Endothelial cell (in vitro differentiated cells): ENCODE results near the gene ATE1. TPM values are rescaled to one million over a fixed set of nuclear protein-coding genes. Genes with fewer than 3 reads are reported as not detected.

Experiments used
- DNase-seq: peaks from one replicate; pipeline ENCODE4 v3.0.0; 2021; ENCODE audit warnings: low spot score
- H3K27ac Mint-ChIP-seq: one replicate; pipeline ENCODE4 v1.8.0; 2021; ENCODE audit warnings: mixed read lengths, inconsistent platforms; ENCODE audit not compliant: unreplicated experiment
- H3K27me3 Mint-ChIP-seq: one replicate; pipeline ENCODE4 v1.8.0; 2021; ENCODE audit warnings: mild to moderate bottlenecking, moderate library complexity, mixed read lengths, inconsistent platforms; ENCODE audit not compliant: unreplicated experiment
- H3K36me3 Mint-ChIP-seq: one replicate; pipeline ENCODE4 v1.8.0; 2021; ENCODE audit warnings: mild to moderate bottlenecking, low read depth, mixed read lengths, inconsistent platforms; ENCODE audit not compliant: unreplicated experiment
- H3K4me1 Mint-ChIP-seq: one replicate; pipeline ENCODE4 v1.8.0; 2021; ENCODE audit warnings: mild to moderate bottlenecking, mixed read lengths, inconsistent platforms; ENCODE audit not compliant: unreplicated experiment
- H3K4me3 Mint-ChIP-seq: one replicate; pipeline ENCODE4 v1.8.0; 2021; ENCODE audit warnings: mild to moderate bottlenecking, mixed read lengths, inconsistent platforms; ENCODE audit not compliant: unreplicated experiment
- H3K9me3 Mint-ChIP-seq: one replicate; pipeline ENCODE4 v1.8.0; 2021; ENCODE audit warnings: mixed read lengths, inconsistent platforms; ENCODE audit not compliant: unreplicated experiment
- CTCF ChIP-seq: fragments of 200-600 bp; sonication (generic); IDR thresholded peaks from one replicate; pipeline ENCODE4 v1.5.0; 2021; ENCODE audit warnings: antibody characterized with exemption; ENCODE audit not compliant: unreplicated experiment
- total RNA-seq: library from RNA; stranded (reverse); fragmentation: NEBNext Ultra II Directional; extraction: Animal tissue kit (Norgen Biotek cat#: 25700); gene quantifications from one replicate; pipeline ENCODE4 v1.2.1, GENCODE V29; 2021; ENCODE audit not compliant: unreplicated experiment

Gene ATE1
- total RNA-seq, 1 donor from 2014 or later, result 36.0 TPM

- H3K36me3 Mint-ChIP-seq, result no peaks in the 10 kb centered on the region
- H3K4me1 Mint-ChIP-seq, result no peaks in the 10 kb centered on the region
- no peak for TF ChIP-seq CTCF
- no peak overlapping the region for H3K4me3 Mint-ChIP-seq
- DNase-seq, result no peak
- H3K27me3 Mint-ChIP-seq, result no peaks in the 10 kb centered on the region
- H3K27ac Mint-ChIP-seq, result no peak overlapping the region
- H3K9me3 Mint-ChIP-seq, result no peaks in the 10 kb centered on the region
Observed at GRCh38 chr10:121698902-121699301, 228.9 kb downstream of the ATE1 start.

- Mint-ChIP-seq H3K27ac (no peak overlapping the region), H3K9me3 (no peaks in the 10 kb centered on the region), H3K4me1 (no peaks in the 10 kb centered on the region), H3K4me3 (no peak overlapping the region), H3K36me3 (no peaks in the 10 kb centered on the region), H3K27me3 (no peaks in the 10 kb centered on the region)
- DNase-seq, result no peak
- no peak for TF ChIP-seq CTCF
Observed at GRCh38 chr10:121698336-121698735, 229.5 kb downstream of the ATE1 start.

GRCh38 chr10:121696854-121697253 lies 231.0 kb downstream of the ATE1 start:
- DNase-seq, result peak; percentile 64
- Mint-ChIP-seq H3K4me1 (no peaks in the 10 kb centered on the region), H3K9me3 (no peaks in the 10 kb centered on the region), H3K27ac (no peak overlapping the region), H3K4me3 (no peak overlapping the region), H3K27me3 (no peaks in the 10 kb centered on the region), H3K36me3 (no peaks in the 10 kb centered on the region)
- peak; percentile 82 for TF ChIP-seq CTCF

- H3K4me1 Mint-ChIP-seq, result no peaks in the 10 kb centered on the region
- H3K27ac Mint-ChIP-seq, result no peak overlapping the region
- H3K27me3 Mint-ChIP-seq, result no peaks in the 10 kb centered on the region
- no peaks in the 10 kb centered on the region for H3K36me3 Mint-ChIP-seq
- TF ChIP-seq CTCF, result no peak
- DNase-seq, result no peak
- no peaks in the 10 kb centered on the region for H3K9me3 Mint-ChIP-seq
- no peak overlapping the region for H3K4me3 Mint-ChIP-seq
Observed at GRCh38 chr10:121695731-121696464, 231.9 kb downstream of the ATE1 start.

- Mint-ChIP-seq H3K27ac (no peak overlapping the region), H3K4me1 (no peaks in the 10 kb centered on the region), H3K9me3 (no peaks in the 10 kb centered on the region), H3K27me3 (no peaks in the 10 kb centered on the region), H3K4me3 (no peak overlapping the region), H3K36me3 (no peaks in the 10 kb centered on the region)
- no peak for TF ChIP-seq CTCF
- DNase-seq, result no peak
Observed at GRCh38 chr10:121694966-121695643, 232.7 kb downstream of the ATE1 start.
